Panc1 (cell line): ENCODE data around the gene LAMC3. TPM values are rescaled to one million over a fixed set of nuclear protein-coding genes. Genes with fewer than 3 reads are reported as not detected.

ENCODE experiments used
- ATAC-seq: fragments of 200-7000 bp; cut with Tn5 transposase; 2 replicates; pipeline ENCODE4 v1.9.1; 2020; ENCODE audit warnings: mild to moderate bottlenecking, moderate library complexity
- BruUV-seq: library from RNA; stranded (reverse); fragments of 400-500 nt; replicated peaks from 2 replicates; lab custom pipeline; 2021; lab: Mats Ljungman, UMichigan
- CTCF ChIA-PET: fragments of 300-600 bp; sonication (Branson Sonifier 250); formaldehyde crosslinking; loops from one replicate; lab custom pipeline; 2022; ENCODE audit warnings: antibody characterized with exemption; lab: Charles Lee
- POLR2A ChIA-PET: fragments of 300-600 bp; sonication (Branson Sonifier 250); formaldehyde crosslinking; loops from one replicate; lab custom pipeline; 2022; ENCODE audit warnings: antibody characterized with exemption; lab: Charles Lee
- DNase-seq: peaks from one replicate; pipeline ENCODE4 v3.0.0-alpha.2; 2010; ENCODE audit warnings: low read depth, low spot score
- H3K27ac ChIP-seq: 2 replicates; pipeline ENCODE4 v1.5.1; 2011; ENCODE audit warnings: mild to moderate bottlenecking, low read length, inconsistent platforms
- H3K27me3 ChIP-seq: fragments of 200-500 bp; sonication (Bioruptor generic); 2 replicates; pipeline ENCODE4 v1.6.0; 2014; ENCODE audit warnings: low read length, inconsistent platforms; ENCODE audit not compliant: control insufficient read depth, insufficient read depth
- H3K36me3 ChIP-seq: fragments of 200-500 bp; sonication (Bioruptor generic); 2 replicates; pipeline ENCODE4 v1.5.1; 2014; ENCODE audit warnings: inconsistent platforms, mild to moderate bottlenecking, low read length, moderate library complexity; ENCODE audit not compliant: control insufficient read depth, insufficient read depth
- H3K4me1 ChIP-seq: 2 replicates; pipeline ENCODE4 v1.5.1; 2011; ENCODE audit warnings: inconsistent platforms, mild to moderate bottlenecking, low read length, moderate library complexity; ENCODE audit not compliant: control insufficient read depth, insufficient read depth
- H3K4me3 ChIP-seq, 2 experiments: 2 replicates each; pipeline ENCODE4 v1.5.1; 2011 to 2012; ENCODE audit warnings: low read depth in 2 of 2, low read length in 2 of 2, mild to moderate bottlenecking in 2 of 2, inconsistent platforms in 1 of 2, moderate library complexity in 1 of 2
- H3K9me3 ChIP-seq: fragments of 200-500 bp; sonication (Bioruptor generic); 2 replicates; pipeline ENCODE4 v1.5.1; 2014; ENCODE audit warnings: low read depth, mild to moderate bottlenecking, inconsistent platforms, low read length, moderate library complexity; ENCODE audit not compliant: control insufficient read depth, insufficient read depth
- CTCF ChIP-seq: fragments of 450-650 bp; IDR thresholded peaks from 2 replicates; pipeline ENCODE4 v1.5.1; 2017; ENCODE audit warnings: mild to moderate bottlenecking
- POLR2AphosphoS5 ChIP-seq: IDR thresholded peaks from 2 replicates; pipeline ENCODE4 v1.6.1; 2012; ENCODE audit warnings: mild to moderate bottlenecking, low read depth, low read length, moderate library complexity
- REST ChIP-seq, 2 experiments: IDR thresholded peaks; 2 replicates each; pipeline ENCODE4 v1.6.1; 2011 to 2012; ENCODE audit warnings: low read depth in 2 of 2, control low read depth in 1 of 2, low read length in 1 of 2, mild to moderate bottlenecking in 1 of 2, moderate library complexity in 1 of 2; ENCODE audit not compliant: insufficient read depth in 1 of 2
- SIN3A ChIP-seq: IDR thresholded peaks from 2 replicates; pipeline ENCODE4 v1.6.1; 2012; ENCODE audit warnings: low read depth, mild to moderate bottlenecking, low read length, moderate library complexity, borderline replicate concordance; ENCODE audit not compliant: insufficient read depth
- TCF7L2 ChIP-seq: IDR thresholded peaks from 2 replicates; pipeline ENCODE4 v1.6.1; 2011; ENCODE audit warnings: mild to moderate bottlenecking, low read depth, low read length, inconsistent platforms
- in situ Hi-C: cut with HindIII; loops from 2 replicates; pipeline ENCODE4 v1.10.0; 2016; ENCODE audit warnings: low sequenced_read_pairs, low pct_unique_long_range_greater_than_20kb
- intact Hi-C: fragments of 100-400 bp; cut with micrococcal nuclease; formaldehyde crosslinking; loops from one replicate; pipeline ENCODE4 v1.10.0; 2022; ENCODE audit not compliant: unreplicated experiment
- total RNA-seq: library from RNA; stranded (reverse); gene quantifications from one replicate; pipeline ENCODE4 v1.2.1, GENCODE V29; 2021; ENCODE audit not compliant: unreplicated experiment

Gene LAMC3
- total RNA-seq, 1 experiment from 2014 or later: 16.4 TPM

GRCh38 chr9:131027048-131027871, 18.3 kb downstream of the LAMC3 start:
- BruUV-seq: no TSS peak
- in situ Hi-C loops (no loop called here), intact Hi-C loops (no loop called here)
- H3K9me3 ChIP-seq: no peaks in the 10 kb centered on the region
- CTCF ChIA-PET: no interaction called here
- TF ChIP-seq TCF7L2 (no peak), POLR2AphosphoS5 (no peak), REST (IDR thresholded peaks at IDR 0.05; ENCODE audit: insufficient read depth in 1 of 2, low read depth in 2 of 2, low read length in 1 of 2) (no peak), CTCF (no peak), SIN3A (no peak)
- no peak overlapping the region for H3K4me3 ChIP-seq
- ATAC-seq (no peak; the same call in 1 of the 2 replicates), DNase-seq (no peak)
- H3K4me1 ChIP-seq: no peaks in the 10 kb centered on the region
- H3K36me3 ChIP-seq: no peaks in the 10 kb centered on the region
- no peak overlapping the region for H3K27ac ChIP-seq
- POLR2A ChIA-PET: no interaction called here
- no peaks in the 10 kb centered on the region for H3K27me3 ChIP-seq

GRCh38 chr9:131027872-131028179, 18.9 kb downstream of the LAMC3 start:
- intact Hi-C loops: no loop called here
- ATAC-seq: no peak

More at GRCh38 chr9:131027872-131028179, 18.9 kb downstream of the LAMC3 start:
- Histone ChIP-seq H3K27me3 (no peaks in the 10 kb centered on the region), H3K27ac (no peak overlapping the region), H3K9me3 (no peaks in the 10 kb centered on the region), H3K4me1 (no peaks in the 10 kb centered on the region), H3K4me3 (no peak overlapping the region), H3K36me3 (no peaks in the 10 kb centered on the region)
- DNase-seq: no peak
- POLR2A ChIA-PET: interaction anchor here (0.6 kb wide), 1 partner anchor 57 kb away, joined by 4 read pairs; no protein-coding TSS in a partner anchor
- BruUV-seq: no TSS peak
- TF ChIP-seq CTCF (no peak), SIN3A (no peak), TCF7L2 (no peak), POLR2AphosphoS5 (no peak), REST (IDR thresholded peaks at IDR 0.05; ENCODE audit: insufficient read depth in 1 of 2, low read depth in 2 of 2, low read length in 1 of 2) (no peak)
- in situ Hi-C loops: no loop called here
- CTCF ChIA-PET: interaction anchor here (0.6 kb wide), 1 partner anchor 115 kb away, joined by 3 read pairs; no protein-coding TSS in a partner anchor
